Glomerular visceral epithelial cell (primary cell): ENCODE data around the gene JSRP1.

ENCODE experiments used
- DNase-seq: peaks from one replicate; pipeline ENCODE4 v3.0.0-alpha.2; 2016; ENCODE audit errors: extremely low spot score

JSRP1 gene, protein sequence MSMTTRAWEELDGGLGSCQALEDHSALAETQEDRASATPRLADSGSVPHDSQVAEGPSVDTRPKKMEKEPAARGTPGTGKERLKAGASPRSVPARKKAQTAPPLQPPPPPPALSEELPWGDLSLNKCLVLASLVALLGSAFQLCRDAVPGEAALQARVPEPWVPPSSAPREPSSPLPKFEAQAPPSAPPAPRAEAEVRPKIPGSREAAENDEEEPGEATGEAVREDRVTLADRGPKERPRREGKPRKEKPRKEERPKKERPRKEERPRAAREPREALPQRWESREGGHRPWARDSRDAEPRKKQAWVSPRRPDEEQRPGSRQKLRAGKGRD

DNA sequence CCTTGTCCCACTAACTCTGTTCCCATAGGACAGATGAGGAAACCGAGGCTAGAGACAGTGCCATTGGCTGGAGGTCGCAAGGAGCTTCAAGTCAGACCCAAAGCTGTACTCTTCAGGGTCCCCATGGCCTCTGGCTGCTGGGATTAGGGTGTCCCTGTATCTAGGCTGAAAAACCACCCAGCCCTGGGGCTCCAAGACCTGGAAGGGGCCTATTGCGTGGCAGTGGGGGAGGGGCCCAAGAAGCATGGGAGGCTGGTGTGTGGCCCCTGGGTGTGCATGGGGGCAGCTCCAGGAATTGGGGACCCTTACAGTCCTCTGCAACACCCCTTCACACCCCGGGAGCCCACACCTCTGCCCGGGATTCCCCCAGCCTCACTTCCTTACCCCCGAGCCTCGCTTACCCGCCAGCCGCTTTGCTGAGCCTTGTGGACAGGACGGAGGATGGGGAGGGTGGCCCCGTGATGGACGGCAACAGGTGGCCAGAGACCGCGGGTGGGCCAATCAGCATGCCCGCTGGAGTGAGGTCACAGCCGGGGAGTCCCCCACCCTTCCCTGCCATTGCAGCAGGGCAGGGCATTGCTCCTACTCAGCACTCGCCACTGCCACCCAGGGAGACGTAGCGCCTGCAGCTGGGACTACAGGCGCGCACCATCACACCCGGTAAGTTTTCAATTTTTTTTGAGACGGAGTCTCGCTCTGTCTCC, at the start of gene JSRP1:
Gene JSRP1 (minus strand): TSS at position 436 of the 704 bp plus-strand sequence. CDS start 1,103 bp downstream, outside the sequence.
- DNase-seq, result no peak

GRCh38 chr19:2305452-2306280, 49.4 kb upstream of the JSRP1 start:
- no peak for DNase-seq

DNA sequence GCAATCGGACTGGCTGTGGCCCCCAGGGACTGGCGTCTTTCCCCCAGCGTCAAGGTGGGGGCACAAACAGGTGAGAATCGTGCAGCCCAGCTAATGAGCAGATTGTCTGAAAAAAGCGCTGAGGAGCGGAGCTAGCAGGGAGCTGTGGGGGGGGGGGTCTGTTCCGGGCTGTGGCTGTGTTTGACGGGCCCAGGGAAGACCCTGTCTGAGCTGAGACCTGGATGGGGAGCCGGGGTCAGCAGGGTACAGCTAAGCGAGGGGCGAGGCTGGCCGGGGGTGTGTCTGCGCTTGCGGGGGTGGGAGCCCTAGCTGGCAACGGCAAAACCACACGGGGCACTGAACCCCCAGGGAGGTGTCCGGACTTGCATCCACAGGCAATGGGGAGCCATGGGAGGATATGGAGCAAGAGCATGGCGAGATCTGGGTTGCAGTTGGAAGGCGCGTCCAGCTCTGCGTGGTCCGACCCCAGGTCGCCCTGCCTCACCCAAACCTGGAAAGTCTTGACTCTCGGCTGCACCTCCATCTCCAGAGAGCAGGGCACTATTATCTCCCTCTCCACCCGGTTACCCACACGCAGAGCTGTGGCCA, 47.1 kb upstream of the JSRP1 start:
- DNase-seq, result no peak

GRCh38 chr19:2302319-2303210, 46.3 kb upstream of the JSRP1 start:
- no peak for DNase-seq

GRCh38 chr19:2300533-2300932, 44.3 kb upstream of the JSRP1 start:
- DNase-seq, result no peak

GRCh38 chr19:2296141-2296540, 39.9 kb upstream of the JSRP1 start:
- DNase-seq, result no peak

- no peak for DNase-seq
Observed at GRCh38 chr19:2294687-2295335, 38.6 kb upstream of the JSRP1 start.

GRCh38 chr19:2291185-2291751, 35.1 kb upstream of the JSRP1 start:
- DNase-seq, result no peak

- DNase-seq, result no peak
Observed at GRCh38 chr19:2290441-2291184, 34.4 kb upstream of the JSRP1 start.

DNA sequence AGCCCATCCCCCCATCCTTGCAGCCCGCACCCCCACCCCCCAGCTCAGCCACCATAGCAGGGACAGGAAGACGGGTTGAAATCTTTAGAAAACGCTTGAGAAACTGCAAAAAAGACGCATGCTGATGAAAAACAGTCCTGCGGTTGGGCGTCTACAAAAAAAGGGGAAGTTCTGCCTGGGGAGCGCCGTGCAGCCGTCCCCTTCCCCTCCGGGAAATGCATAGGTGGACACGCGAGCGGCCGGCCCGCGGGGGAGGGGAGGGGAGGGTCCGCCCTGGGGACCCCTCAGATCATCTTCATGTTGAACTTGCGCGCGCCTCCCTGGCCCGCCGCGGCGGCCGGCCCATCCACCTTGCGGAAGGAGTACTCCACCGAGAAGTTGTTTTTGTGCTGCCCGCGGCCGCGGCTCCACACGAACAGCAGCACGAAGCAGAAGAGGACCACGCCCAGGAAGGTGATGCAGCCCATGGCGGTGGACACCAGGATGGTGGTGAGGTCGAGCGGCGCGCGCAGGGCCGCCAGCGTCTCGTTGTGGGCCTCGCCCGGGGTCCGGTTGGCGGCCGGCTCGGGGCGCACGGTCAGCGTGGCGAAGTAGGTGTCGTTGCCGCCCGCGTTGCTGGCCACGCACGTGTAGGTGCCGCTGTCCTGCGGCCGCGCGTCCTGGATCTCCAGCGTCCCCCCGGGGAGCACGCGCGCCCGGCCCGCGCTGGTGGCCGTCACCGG, 33.7 kb upstream of the JSRP1 start:
- DNase-seq, result no peak

- DNase-seq, result no peak
Observed at GRCh38 chr19:2288818-2289713, 32.8 kb upstream of the JSRP1 start.

DNA sequence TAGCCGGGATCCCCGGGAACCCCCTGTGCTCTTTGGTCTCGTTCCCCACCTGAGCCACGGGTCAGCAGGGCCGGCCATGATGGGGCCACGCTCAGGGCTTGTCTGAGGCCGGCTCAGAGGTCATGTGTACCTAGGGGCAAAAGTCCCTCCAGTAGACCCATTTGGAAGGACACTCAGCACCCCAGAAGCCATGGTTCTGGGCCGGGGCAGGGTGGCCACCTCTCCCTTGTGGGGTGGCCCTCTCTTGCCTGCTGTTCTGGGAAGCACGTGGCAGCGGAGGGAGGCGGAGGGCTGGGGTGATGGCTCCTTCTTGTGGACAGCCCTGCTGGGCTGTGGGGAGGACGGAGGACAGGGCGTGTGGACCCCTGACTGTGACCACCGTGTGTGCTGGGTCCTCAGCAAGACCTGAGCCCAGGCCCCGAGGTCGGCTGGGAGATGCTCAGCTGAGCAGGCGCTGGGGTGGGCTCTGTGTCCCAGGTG, 32.2 kb upstream of the JSRP1 start:
- DNase-seq, result no peak

- no peak for DNase-seq
Observed at GRCh38 chr19:2287585-2288337, 31.5 kb upstream of the JSRP1 start.

- no peak for DNase-seq
Observed at GRCh38 chr19:2286402-2287140, 30.4 kb upstream of the JSRP1 start.

DNA sequence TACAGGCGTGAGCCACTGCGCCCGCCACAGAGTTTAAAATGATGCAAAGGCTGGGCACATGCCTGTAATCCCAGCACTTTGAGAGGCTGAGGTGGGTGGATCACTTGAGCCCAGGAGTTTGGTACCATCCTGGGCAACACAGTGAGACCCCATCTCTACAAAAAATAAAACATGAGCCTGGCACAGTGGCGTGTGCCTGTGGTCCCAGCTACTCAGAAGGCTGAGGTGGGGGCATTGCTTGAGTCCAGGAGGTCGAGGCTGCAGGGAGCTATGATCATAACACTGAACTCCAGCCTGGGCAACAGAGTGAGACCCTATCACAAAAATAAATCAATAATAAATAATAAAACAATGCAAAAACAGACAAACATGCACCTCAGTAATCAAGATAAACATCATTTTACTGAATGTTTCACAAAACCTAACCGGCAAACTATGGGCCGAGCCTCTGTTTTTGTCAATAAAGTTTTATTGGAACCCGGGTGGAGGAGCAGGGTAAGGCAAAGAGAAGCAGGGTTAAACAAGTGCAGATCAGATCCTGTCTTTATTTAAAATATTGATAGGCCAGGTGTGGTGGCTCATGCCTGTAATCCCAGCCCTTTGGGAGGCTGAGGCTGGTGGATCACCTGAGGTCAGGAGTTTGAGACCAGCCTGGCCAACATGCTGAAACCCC, 27.8 kb upstream of the JSRP1 start:
- no peak for DNase-seq

DNA sequence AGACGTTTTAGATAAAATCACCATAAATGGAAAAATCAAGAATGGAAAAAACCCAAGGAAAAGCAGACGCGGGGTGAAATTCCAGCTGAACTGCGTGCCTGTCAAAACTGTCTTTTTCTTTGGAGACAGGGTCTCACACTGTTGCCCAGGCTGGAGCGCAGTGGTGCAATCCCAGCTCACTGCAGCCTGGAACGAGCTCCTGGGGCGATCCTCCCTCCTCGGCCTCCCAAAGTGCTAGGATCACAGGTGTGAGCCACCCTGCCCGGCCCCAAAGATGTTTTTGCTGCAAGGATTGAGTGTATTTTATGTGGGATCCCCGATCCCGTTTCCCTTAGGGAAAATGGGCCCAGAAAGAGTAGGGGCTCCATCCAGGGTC, 26.6 kb upstream of the JSRP1 start:
- DNase-seq, result no peak
